Esophagus squamous epithelium (tissue), 4 donors: ENCODE data around the gene PRKAA2.

Experiments used
- CTCF ChIP-seq, 6 experiments: fragments of 450-650 bp in 4 of 6; fragments of 200-600 bp in 2 of 6; sonication (generic) in 2 of 6; IDR thresholded peaks; one replicate each; pipeline ENCODE4 v1.5.1; 2016 to 2019; ENCODE audit warnings: antibody characterized with exemption in 6 of 6, mild to moderate bottlenecking in 4 of 6, moderate library complexity in 4 of 6
- POLR2A ChIP-seq, 4 donors: fragments of 450-650 bp; IDR thresholded peaks; one replicate each; pipeline ENCODE4 v1.6.1; 2017; ENCODE audit warnings: antibody characterized with exemption in 4 of 4, mild to moderate bottlenecking in 4 of 4, moderate library complexity in 3 of 4

DNA sequence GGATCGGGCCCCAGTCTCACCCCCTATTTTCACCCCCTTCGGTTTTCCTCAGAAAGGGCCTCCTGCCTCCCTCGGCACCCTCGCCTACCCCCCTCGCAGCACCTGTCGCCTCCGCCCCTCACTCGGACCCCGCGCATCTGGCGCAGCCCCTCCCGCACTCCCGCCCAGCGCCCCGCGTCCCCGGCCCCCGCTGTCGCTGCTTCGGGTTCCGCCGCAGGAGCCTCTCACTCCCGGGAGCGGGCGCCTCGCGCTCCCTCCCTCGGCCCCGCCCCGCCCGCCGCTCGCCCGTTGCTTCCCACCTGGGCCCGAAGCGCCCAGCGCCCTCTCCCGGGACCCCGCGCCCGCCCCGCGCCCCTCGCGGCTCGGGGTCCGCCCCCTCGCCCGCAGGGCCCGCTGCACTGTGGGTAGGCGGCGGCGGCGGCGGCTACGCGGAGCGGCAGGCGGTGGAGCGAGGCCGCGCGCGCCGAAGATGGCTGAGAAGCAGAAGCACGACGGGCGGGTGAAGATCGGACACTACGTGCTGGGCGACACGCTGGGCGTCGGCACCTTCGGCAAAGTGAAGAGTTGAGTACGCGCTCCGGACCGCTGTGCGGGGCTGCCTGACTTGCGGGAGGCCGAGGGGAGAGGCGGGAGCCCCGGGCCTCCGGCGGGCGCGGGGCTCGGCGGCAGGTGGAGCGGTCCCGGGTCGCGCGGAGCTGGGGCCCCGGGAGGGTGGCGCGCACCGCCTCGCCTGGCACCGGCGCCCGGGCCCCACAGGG lies at the start of gene PRKAA2:
- TF ChIP-seq POLR2A (IDR thresholded peaks at IDR 0.05): peak in 1 of 4 donors; percentile 9
- no peak for TF ChIP-seq CTCF (IDR thresholded peaks at IDR 0.05)
